Upper lobe of left lung (tissue), 4 donors: ENCODE measurements around the gene MACROD2.

Source experiments
- EP300 ChIP-seq, 4 donors: sonication (generic); formaldehyde crosslinking; IDR thresholded peaks; one replicate each; pipeline ENCODE4 v1.5.1; 2017; ENCODE audit warnings: antibody characterized with exemption in 4 of 4, control low read depth in 2 of 4
- POLR2A ChIP-seq, 4 donors: fragments of 450-650 bp; IDR thresholded peaks; one replicate each; pipeline ENCODE4 v1.5.1; 2016 to 2017; ENCODE audit warnings: antibody characterized with exemption in 4 of 4, mild to moderate bottlenecking in 2 of 4
- POLR2AphosphoS5 ChIP-seq, 2 donors: sonication (generic); formaldehyde crosslinking; IDR thresholded peaks; one replicate each; pipeline ENCODE4 v1.5.1; 2017; ENCODE audit warnings: antibody characterized with exemption in 2 of 2
- TF ChIP-seq, protein P1 (sequence below), 6 experiments: fragments of 450-650 bp in 4 of 6; fragments of 200-600 bp in 2 of 6; sonication (generic) in 2 of 6; IDR thresholded peaks; one replicate each; pipeline ENCODE4 v1.5.1; 2016 to 2019; ENCODE audit warnings: antibody characterized with exemption in 6 of 6

- TF ChIP-seq, protein P1, sequence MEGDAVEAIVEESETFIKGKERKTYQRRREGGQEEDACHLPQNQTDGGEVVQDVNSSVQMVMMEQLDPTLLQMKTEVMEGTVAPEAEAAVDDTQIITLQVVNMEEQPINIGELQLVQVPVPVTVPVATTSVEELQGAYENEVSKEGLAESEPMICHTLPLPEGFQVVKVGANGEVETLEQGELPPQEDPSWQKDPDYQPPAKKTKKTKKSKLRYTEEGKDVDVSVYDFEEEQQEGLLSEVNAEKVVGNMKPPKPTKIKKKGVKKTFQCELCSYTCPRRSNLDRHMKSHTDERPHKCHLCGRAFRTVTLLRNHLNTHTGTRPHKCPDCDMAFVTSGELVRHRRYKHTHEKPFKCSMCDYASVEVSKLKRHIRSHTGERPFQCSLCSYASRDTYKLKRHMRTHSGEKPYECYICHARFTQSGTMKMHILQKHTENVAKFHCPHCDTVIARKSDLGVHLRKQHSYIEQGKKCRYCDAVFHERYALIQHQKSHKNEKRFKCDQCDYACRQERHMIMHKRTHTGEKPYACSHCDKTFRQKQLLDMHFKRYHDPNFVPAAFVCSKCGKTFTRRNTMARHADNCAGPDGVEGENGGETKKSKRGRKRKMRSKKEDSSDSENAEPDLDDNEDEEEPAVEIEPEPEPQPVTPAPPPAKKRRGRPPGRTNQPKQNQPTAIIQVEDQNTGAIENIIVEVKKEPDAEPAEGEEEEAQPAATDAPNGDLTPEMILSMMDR (IDR thresholded peaks at IDR 0.05) = no peak
- TF ChIP-seq POLR2AphosphoS5 (IDR thresholded peaks at IDR 0.05) (no peak), POLR2A (IDR thresholded peaks at IDR 0.05) (no peak), EP300 (IDR thresholded peaks at IDR 0.05) (no peak)
Measured at GRCh38 chr20:14723614-14724013, 728.3 kb downstream of the MACROD2 start.
